GM21529 (cell line): Measurements from ENCODE around the gene TAC3.

Source experiments
- ATAC-seq: cut with Tn5 transposase; IDR thresholded peaks from one replicate; pipeline ENCODE4 v1.9.1; 2021; ENCODE audit not compliant: unreplicated experiment

Gene TAC3

DNA sequence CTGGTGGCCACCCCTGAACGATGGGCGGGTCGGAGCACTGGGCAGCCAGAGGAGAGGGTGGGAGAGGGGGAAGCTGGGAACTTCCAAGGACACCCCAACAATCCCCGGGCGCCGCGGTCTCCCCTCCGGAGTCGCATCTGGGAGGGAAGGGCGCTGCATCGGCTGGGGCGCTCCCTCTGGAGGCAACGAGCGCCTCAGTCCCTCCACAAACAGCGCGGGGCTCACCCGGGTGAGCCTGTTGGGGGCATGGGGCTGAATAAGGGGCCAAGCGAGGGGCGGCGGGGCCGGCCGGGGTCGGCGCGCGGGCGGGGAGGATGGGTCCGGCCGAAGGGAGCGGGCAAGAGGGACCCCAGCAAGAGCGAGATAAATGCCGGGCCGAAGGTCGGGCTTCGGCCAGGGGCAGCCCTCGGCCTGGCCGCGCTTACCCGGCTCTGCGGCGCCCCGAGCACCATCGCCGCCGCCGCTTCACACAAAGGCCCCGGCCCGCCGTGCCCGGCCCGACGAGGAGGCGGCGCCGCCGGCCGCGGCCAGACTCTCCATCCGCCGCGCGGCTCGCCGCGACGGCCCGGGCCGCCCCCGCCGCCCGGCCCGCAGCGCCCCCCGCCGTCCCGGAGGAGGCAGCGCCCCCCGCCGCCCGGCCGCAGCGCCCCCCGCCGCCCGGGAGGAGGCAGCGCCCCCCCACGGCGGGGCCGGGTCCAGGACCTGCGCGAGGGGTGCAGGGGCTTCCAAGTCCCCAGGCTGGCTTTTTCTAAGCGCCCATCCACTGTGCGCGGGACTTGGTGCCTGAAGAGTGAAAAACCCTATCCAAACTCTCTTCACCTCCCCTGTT lies 10.1 kb downstream of the TAC3 start, which contains the start of gene ZBTB39:
Gene ZBTB39, minus strand, starts transcription at position 567 of the 829 bp plus-strand sequence. CDS start 1,629 bp downstream, outside the sequence.
- peak; percentile 70 for ATAC-seq

DNA sequence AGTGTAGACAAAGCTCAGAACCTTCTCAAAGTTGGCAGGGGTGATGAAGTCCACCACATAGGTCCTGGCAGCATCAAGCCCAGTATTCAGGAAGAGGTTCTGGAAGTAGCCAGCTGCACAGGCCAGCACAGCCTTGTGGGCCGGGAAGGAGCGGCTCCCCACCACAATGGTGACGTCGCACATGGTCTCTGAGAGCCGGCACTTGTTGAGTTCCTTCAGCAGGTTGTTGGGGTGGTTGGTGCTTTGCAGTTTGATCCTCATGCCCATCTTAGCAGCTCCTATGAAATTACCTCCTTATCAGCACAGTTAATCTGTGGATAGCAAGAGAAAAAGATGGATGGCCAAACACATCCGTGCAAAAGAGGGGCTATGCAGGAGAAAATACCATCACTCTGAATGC lies 11.7 kb downstream of the TAC3 start:
- no peak for ATAC-seq

- ATAC-seq = no peak
These were observed 12.9 kb downstream of the TAC3 start for GRCh38 chr12:57003395-57003794.

- ATAC-seq = no peak
These were observed 14.9 kb downstream of the TAC3 start for GRCh38 chr12:57001448-57001906.

- ATAC-seq = no peak
These were observed 15.9 kb downstream of the TAC3 start for GRCh38 chr12:57000393-57000792.

DNA sequence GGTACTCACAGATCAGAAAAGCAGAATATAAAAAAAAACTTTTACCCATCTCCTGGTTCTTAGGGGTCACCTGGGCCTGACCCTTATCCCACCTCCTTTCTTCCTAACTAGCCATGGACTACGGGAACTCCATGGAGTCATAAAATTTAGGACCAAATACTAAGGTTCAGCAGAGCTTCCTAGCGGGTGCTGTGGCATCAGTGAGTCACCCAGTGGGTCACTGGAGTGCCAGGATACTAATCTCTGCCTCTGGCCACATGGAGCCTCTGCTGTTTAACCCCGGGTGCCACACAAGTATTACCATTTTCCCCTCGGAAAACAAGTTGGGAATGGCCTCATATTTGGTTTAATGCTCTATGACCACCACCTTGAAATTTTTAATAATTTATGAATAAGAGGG lies 16.9 kb downstream of the TAC3 start:
- ATAC-seq = no peak

GRCh38 chr12:56998981-56999380 lies 17.3 kb downstream of the TAC3 start:
- ATAC-seq = peak; percentile 86

DNA sequence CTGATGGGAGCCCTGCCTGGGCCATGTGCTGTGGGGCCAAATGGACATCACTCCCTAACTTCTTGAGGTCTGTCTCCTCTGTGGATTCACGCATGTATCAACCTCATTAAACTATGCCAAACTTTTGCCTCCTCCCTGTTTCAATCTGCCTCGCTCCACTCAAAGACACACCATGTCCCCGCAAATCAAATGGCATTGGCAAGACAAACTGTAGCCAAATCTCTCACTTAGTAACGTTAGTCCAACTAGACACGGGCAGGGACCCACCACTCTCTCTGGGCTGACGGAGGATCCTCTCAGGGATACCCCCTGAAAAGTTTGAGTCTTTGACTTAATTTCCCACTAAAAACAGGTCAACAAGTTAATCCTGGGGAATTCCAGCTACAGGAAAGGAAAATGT lies 18.0 kb downstream of the TAC3 start:
- ATAC-seq = no peak

- no peak for ATAC-seq
These were observed 19.4 kb downstream of the TAC3 start for GRCh38 chr12:56996793-56997545.

GRCh38 chr12:56995930-56996496 lies 20.3 kb downstream of the TAC3 start:
- ATAC-seq = no peak

GRCh38 chr12:56995201-56995929 lies 21.0 kb downstream of the TAC3 start:
- no peak for ATAC-seq

DNA sequence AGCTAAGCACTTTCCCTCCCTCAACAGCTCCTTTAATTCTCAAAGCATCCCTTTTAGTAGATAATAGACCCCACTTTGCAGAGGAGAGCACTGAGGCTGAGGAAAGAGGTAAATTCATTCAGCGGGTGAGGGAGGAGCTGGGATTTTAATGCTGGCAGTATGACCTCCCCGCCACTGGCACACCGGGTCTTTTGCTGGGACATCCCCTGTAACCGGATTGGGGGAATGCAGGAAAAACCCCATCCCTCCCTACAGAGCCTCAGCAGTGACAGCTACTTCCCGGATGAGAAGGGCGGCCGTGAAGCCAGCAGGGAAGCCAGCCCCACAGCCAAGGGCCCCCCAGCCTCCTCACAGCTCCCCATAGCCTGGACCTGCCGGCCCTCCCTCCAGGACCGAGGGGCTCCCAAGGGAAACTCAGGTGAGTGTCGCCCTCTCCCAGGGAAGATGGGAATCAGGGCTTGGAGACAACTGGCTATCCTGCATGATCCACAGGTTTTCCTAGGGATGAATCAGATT lies 22.0 kb downstream of the TAC3 start:
- ATAC-seq = no peak

DNA sequence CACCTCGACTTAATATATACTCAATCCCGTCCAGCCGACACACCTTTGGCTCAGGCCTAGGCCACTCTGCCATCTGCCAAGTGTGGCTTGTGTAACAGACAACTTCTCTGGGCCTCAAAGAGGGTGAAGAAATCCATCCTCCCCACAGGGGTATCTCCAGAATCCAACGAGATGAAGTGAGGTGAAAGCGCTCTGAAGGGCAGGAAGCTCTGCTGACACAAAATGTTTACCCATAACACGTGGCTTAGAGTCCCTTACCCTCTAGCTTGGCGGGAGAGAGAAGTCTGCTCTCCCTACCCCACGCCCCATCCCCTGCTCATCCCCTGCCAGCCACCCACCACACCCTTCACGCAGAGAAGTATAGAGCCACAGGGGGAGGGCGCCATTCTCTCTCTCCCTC lies 23.0 kb downstream of the TAC3 start:
- ATAC-seq = no peak

DNA sequence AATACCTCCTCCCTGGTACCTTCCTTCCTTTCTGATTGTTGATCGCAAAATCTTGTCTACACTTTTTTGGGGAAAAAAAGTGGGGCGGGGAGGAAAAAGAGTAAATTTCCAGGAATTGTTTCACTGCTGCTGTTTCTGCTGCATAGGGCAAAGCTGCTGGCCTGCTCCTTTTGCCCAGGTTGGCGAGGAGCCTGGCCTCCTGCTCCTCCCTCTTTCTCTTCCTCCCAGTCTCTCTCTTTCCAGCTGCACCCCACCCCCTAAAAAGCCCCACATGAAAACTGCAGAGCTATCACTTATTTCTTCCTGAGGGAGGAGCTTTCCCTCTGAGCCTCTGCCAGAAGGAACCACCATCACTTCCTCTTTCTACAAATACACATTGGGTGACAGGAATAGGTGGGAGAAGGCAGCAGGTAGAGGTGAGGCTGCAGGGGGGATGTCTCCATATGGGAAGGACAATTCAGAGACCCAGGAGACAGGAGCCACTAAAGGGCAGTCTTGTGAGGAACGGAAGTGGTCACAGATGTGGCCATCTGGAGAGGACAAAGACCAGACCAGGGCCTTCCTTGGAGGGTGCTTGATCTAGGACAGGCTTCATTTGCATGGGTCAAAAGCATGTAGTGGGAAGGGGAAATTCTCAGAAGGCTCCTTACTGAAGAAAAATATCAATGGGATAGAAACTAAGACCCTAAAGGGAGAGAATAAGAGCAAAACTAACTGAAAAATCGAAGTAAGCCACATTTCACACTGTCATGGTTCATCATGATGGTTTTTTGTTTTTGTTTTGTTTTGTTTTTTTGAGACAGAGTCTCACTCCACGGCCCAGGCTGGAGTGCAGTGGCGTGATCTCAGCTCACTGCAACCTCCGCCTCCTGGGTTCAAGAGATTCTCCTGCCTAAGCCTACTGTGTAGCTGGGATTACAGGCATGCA lies 24.7 kb downstream of the TAC3 start:
- ATAC-seq = no peak

GRCh38 chr12:56990648-56991318 lies 25.5 kb downstream of the TAC3 start:
- ATAC-seq = no peak

DNA sequence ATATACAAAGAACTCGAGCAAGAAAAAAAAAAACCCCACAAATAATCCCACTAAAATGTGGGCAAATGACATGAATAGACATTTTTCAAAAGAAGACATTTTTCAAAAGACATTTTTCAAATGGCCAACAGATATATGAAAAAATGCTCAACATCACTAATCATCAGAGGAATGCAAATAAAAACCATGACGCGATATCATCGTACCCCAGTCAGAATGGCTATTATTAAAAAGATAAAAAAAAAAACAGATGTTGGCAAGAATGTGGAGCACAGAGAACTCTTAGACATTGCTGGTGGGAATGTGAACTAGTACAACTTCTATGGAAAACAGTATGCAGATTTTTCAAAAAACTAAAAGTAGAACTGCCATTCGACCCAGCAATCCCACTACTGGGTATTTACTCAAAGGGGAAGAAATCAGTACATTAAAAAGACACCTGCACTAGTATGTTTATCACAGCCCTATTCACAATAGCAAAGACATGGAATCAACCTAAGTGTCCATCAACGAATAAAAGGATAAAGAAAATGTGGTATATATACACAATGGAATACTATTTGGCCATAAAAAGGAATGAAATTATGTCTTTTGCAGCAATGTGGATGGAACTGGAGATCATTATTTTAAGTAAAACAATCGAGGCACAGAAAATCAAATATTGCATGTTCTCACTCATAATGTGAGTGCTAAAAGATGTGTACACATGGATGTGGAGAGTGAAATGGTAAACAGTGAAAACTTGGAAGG lies 26.3 kb downstream of the TAC3 start:
- no peak for ATAC-seq

DNA sequence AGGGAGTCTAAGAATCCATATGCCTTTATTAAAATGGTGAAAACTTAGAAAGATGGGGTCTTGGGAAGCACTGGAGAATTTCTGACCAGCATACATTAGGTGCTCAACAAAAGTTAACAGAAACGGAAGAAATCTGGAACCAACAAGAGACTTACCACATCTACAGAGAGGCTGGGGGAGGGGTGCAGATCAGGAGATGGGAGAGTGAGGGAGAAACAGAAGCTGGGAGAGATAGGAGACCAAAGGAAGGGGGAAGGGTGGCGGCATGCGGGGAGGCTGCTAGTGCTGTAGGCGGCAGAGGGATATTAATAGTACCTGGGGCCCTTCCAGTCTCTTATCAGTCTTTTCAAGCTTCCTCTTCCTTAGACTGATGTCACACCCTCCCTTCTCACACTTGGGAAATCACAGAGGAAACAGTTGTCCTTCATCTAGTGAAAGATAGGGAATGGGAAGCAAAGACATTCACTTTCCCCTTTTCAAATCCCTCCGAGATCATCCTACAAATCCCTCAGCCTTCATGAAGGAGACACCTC lies 28.1 kb downstream of the TAC3 start:
- ATAC-seq = no peak

- ATAC-seq = peak; percentile 51
These were observed 28.7 kb downstream of the TAC3 start for GRCh38 chr12:56987551-56988053.
